Upper lobe of left lung (tissue), 6 donors: ENCODE results near the gene DDX39A. TPM values are rescaled to one million over a fixed set of nuclear protein-coding genes. Genes with fewer than 3 reads are reported as not detected.
A peak's percentile ranks its signal among the peaks of the same experiment; 100 is the strongest.

Source experiments
- ATAC-seq, 2 donors: fragments of 200-7000 bp; cut with Tn5 transposase; one replicate each; pipeline ENCODE4 v1.9.1; 2022; ENCODE audit warnings: mild to moderate bottlenecking in 2 of 2, moderate library complexity in 2 of 2; ENCODE audit not compliant: low FRiP score in 2 of 2
- DNase-seq, 2 donors: peaks; one replicate each; pipeline ENCODE4 v3.0.0-alpha.2; 2019 to 2020
- H3K27ac ChIP-seq, 4 donors: fragments of 200-600 bp; sonication (generic); one replicate each; pipeline ENCODE4 v1.5.1; 2016 to 2019
- H3K27me3 ChIP-seq, 4 donors: fragments of 200-600 bp; sonication (generic); one replicate each; pipeline ENCODE4 v1.5.1; 2017 to 2019
- H3K36me3 ChIP-seq, 4 donors: fragments of 200-600 bp; sonication (generic); one replicate each; pipeline ENCODE4 v1.5.1; 2016 to 2019
- H3K4me1 ChIP-seq, 4 donors: fragments of 200-600 bp; sonication (generic); one replicate each; pipeline ENCODE4 v1.5.1; 2018 to 2019
- H3K4me3 ChIP-seq, 4 donors: fragments of 200-600 bp; sonication (generic); one replicate each; pipeline ENCODE4 v1.5.1; 2017 to 2019; ENCODE audit warnings: mild to moderate bottlenecking in 2 of 4, moderate library complexity in 1 of 4
- H3K9me3 ChIP-seq, 4 donors: fragments of 200-600 bp; sonication (generic); one replicate each; pipeline ENCODE4 v1.5.1; 2018 to 2019
- CTCF ChIP-seq, 6 experiments: fragments of 450-650 bp in 4 of 6; fragments of 200-600 bp in 2 of 6; sonication (generic) in 2 of 6; IDR thresholded peaks; one replicate each; pipeline ENCODE4 v1.5.1; 2016 to 2019; ENCODE audit warnings: antibody characterized with exemption in 6 of 6
- EP300 ChIP-seq, 4 donors: sonication (generic); formaldehyde crosslinking; IDR thresholded peaks; one replicate each; pipeline ENCODE4 v1.5.1; 2017; ENCODE audit warnings: antibody characterized with exemption in 4 of 4, control low read depth in 2 of 4
- POLR2A ChIP-seq, 4 donors: fragments of 450-650 bp; IDR thresholded peaks; one replicate each; pipeline ENCODE4 v1.5.1; 2016 to 2017; ENCODE audit warnings: antibody characterized with exemption in 4 of 4, mild to moderate bottlenecking in 2 of 4
- POLR2AphosphoS5 ChIP-seq, 2 donors: sonication (generic); formaldehyde crosslinking; IDR thresholded peaks; one replicate each; pipeline ENCODE4 v1.5.1; 2017; ENCODE audit warnings: antibody characterized with exemption in 2 of 2
- WGBS, 2 donors: methylation state at CpG; one replicate each; pipeline ENCODE4 v1.1.5; 2017 to 2018; 5-methylcytosine and 5-hydroxymethylcytosine counted together
- total RNA-seq, 6 donors: library from RNA; depleted of rRNA in 4 of 6; stranded (reverse); fragments of >200 nt in 4 of 6; gene quantifications; one replicate each; pipeline versions ENCODE4 v1.1.0 to v1.2.1, GENCODE V29; 2016 to 2021
- donor health status: DM: no; HTN: no; CAD: no; lungs with moderate emphysema.
- donor health status: DM: no; HTN: yes; CAD: no; lungs with severe emphysema.

The DDX39A gene
- total RNA-seq, 6 donors from 2014 or later: 47.6 to 189 (median 86.0) TPM

- DNase-seq (no peak), ATAC-seq (no peak)
- Histone ChIP-seq H3K4me1 (peaks cover 0 to 3% (median 0%) of the 10 kb centered on the region in 4 donors), H3K27ac (no peak overlapping the region), H3K9me3 (no peaks in the 10 kb centered on the region), H3K36me3 (peaks cover 49 to 100% (median 92%) of the 10 kb centered on the region in 4 donors), H3K27me3 (no peaks in the 10 kb centered on the region), H3K4me3 (no peak overlapping the region)
- TF ChIP-seq POLR2A (IDR thresholded peaks at IDR 0.05) (no peak), EP300 (IDR thresholded peaks at IDR 0.05) (no peak), CTCF (IDR thresholded peaks at IDR 0.05) (no peak), POLR2AphosphoS5 (IDR thresholded peaks at IDR 0.05) (no peak)
- WGBS, 2 donors: 87 to 90% methylated on average over 6 of the region's 6 CpGs
These were observed 30.2 kb upstream of the DDX39A start for GRCh38 chr19:14449321-14449720.

- no peak for TF ChIP-seq POLR2AphosphoS5 (IDR thresholded peaks at IDR 0.05)
- TF ChIP-seq POLR2A (IDR thresholded peaks at IDR 0.05): no peak
- no peak for TF ChIP-seq CTCF (IDR thresholded peaks at IDR 0.05)
- no peak for TF ChIP-seq EP300 (IDR thresholded peaks at IDR 0.05)
- Histone ChIP-seq H3K9me3 (no peaks in the 10 kb centered on the region), H3K4me3 (no peak overlapping the region), H3K27ac (no peak overlapping the region), H3K36me3 (peaks cover 60 to 100% (median 97%) of the 10 kb centered on the region in 4 donors), H3K4me1 (peaks cover 0 to 7% (median 0%) of the 10 kb centered on the region in 4 donors), H3K27me3 (no peaks in the 10 kb centered on the region)
- DNase-seq (no peak), ATAC-seq (no peak)
- WGBS, 2 donors: 95 to 100% methylated on average over 10 of the region's 10 CpGs
These were observed 27.3 kb upstream of the DDX39A start for GRCh38 chr19:14446336-14447036.

- DNase-seq: no peak
- no peak for ATAC-seq
- Histone ChIP-seq H3K4me1 (peaks cover 22 to 32% (median 25%) of the 10 kb centered on the region in 4 donors), H3K4me3 (no peak overlapping the region), H3K9me3 (no peaks in the 10 kb centered on the region), H3K36me3 (peaks cover 48 to 79% (median 76%) of the 10 kb centered on the region in 4 donors), H3K27ac (no peak overlapping the region), H3K27me3 (no peaks in the 10 kb centered on the region)
- 89 to 97% methylated on average over 13 of the region's 14 CpGs for WGBS, 2 donors
- no peak for TF ChIP-seq CTCF (IDR thresholded peaks at IDR 0.05)
- TF ChIP-seq POLR2A (IDR thresholded peaks at IDR 0.05): no peak
- TF ChIP-seq EP300 (IDR thresholded peaks at IDR 0.05): no peak
- no peak for TF ChIP-seq POLR2AphosphoS5 (IDR thresholded peaks at IDR 0.05)
These were observed 24.6 kb upstream of the DDX39A start for GRCh38 chr19:14443632-14444216.

GRCh38 chr19:14442891-14443631 is 23.9 kb upstream of the DDX39A start:
- 93 to 96% methylated on average over 5 to 12 of the region's 16 CpGs for WGBS, 2 donors
- H3K9me3 ChIP-seq: no peaks in the 10 kb centered on the region
- ATAC-seq (no peak), DNase-seq (peak in 1 of 2 donors; percentile 71)
- H3K27ac ChIP-seq: no peak overlapping the region
- TF ChIP-seq POLR2A (IDR thresholded peaks at IDR 0.05) (no peak), CTCF (IDR thresholded peaks at IDR 0.05) (no peak), EP300 (IDR thresholded peaks at IDR 0.05) (no peak), POLR2AphosphoS5 (IDR thresholded peaks at IDR 0.05) (no peak)
- H3K36me3 ChIP-seq: peaks cover 41 to 73% (median 70%) of the 10 kb centered on the region in 4 donors
- H3K27me3 ChIP-seq: no peaks in the 10 kb centered on the region
- H3K4me3 ChIP-seq: no peak overlapping the region
- H3K4me1 ChIP-seq: peaks cover 28 to 36% (median 31%) of the 10 kb centered on the region in 4 donors
